WERI-Rb-1 (cell line): Measurements from ENCODE around the gene TNFRSF1B.

Experiments used
- DNase-seq: peaks from one replicate; pipeline ENCODE4 v3.0.0-alpha.2; 2020
- H3K27ac ChIP-seq: fragments of 250-450 bp; sonication (Bioruptor Pico); 2 replicates; pipeline ENCODE4 v1.5.1; 2020; ENCODE audit warnings: mild to moderate bottlenecking, moderate library complexity
- H3K27me3 ChIP-seq: fragments of 250-450 bp; sonication (Bioruptor Pico); 2 replicates; pipeline ENCODE4 v1.5.1; 2021; ENCODE audit warnings: mild to moderate bottlenecking, low read depth, moderate library complexity; ENCODE audit not compliant: insufficient read depth, severe bottlenecking
- H3K36me3 ChIP-seq: fragments of 250-450 bp; sonication (Bioruptor Pico); 2 replicates; pipeline ENCODE4 v1.5.1; 2020; ENCODE audit warnings: mild to moderate bottlenecking, moderate library complexity
- H3K4me3 ChIP-seq: 2 replicates; pipeline ENCODE4 v1.5.1; 2011; ENCODE audit warnings: low read depth, mild to moderate bottlenecking, control low read depth, low read length
- H3K9me3 ChIP-seq: fragments of 250-450 bp; sonication (Bioruptor Pico); 2 replicates; pipeline ENCODE4 v1.5.1; 2021; ENCODE audit warnings: mild to moderate bottlenecking, moderate library complexity; ENCODE audit not compliant: severe bottlenecking
- TF ChIP-seq, protein P1 (sequence below): IDR thresholded peaks from 2 replicates; pipeline ENCODE4 v1.5.1; 2011; ENCODE audit warnings: low read depth, mild to moderate bottlenecking, control low read depth, inconsistent platforms, low read length

Gene TNFRSF1B

DNA sequence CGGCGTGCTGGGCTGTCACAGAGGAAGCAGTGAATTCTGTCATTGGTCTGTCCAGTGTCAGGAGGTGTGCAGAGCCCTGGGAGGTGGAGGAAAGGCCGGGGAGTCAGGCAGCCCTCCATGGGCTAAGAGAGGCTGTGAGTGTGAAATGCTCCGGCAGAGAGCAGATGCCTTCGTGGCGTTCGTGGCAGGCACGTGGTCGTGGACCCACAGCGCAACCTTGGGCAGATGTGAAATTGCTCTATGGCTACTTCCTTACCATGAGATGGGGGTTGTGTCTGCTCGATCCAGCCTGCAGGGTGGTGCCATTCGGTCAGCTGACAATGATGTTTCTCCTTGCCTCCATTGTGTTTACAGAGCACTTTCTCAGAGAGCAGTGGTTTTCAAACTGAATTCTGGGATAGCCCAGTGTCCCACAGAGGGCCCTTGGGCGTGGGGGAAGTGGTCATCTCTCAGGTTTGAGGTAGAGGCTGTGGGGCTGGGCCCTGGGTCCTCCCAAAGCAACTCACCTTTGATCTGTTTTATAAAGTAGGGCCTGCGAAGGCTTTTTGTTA is 27.9 kb downstream of the TNFRSF1B start:
- Histone ChIP-seq H3K9me3 (no peaks in the 10 kb centered on the region), H3K27me3 (peaks cover 15% of the 10 kb centered on the region), H3K4me3 (no peak overlapping the region), H3K36me3 (no peaks in the 10 kb centered on the region), H3K27ac (no peak overlapping the region)
- no peak for DNase-seq
- TF ChIP-seq, protein P1, sequence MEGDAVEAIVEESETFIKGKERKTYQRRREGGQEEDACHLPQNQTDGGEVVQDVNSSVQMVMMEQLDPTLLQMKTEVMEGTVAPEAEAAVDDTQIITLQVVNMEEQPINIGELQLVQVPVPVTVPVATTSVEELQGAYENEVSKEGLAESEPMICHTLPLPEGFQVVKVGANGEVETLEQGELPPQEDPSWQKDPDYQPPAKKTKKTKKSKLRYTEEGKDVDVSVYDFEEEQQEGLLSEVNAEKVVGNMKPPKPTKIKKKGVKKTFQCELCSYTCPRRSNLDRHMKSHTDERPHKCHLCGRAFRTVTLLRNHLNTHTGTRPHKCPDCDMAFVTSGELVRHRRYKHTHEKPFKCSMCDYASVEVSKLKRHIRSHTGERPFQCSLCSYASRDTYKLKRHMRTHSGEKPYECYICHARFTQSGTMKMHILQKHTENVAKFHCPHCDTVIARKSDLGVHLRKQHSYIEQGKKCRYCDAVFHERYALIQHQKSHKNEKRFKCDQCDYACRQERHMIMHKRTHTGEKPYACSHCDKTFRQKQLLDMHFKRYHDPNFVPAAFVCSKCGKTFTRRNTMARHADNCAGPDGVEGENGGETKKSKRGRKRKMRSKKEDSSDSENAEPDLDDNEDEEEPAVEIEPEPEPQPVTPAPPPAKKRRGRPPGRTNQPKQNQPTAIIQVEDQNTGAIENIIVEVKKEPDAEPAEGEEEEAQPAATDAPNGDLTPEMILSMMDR: no peak

GRCh38 chr1:12195416-12195815 is 28.6 kb downstream of the TNFRSF1B start:
- TF ChIP-seq, protein P1: no peak
- no peak overlapping the region for H3K27ac ChIP-seq
- DNase-seq: no peak
- H3K27me3 ChIP-seq: peaks cover 12% of the 10 kb centered on the region
- no peaks in the 10 kb centered on the region for H3K9me3 ChIP-seq
- no peak overlapping the region for H3K4me3 ChIP-seq
- H3K36me3 ChIP-seq: no peaks in the 10 kb centered on the region

DNA sequence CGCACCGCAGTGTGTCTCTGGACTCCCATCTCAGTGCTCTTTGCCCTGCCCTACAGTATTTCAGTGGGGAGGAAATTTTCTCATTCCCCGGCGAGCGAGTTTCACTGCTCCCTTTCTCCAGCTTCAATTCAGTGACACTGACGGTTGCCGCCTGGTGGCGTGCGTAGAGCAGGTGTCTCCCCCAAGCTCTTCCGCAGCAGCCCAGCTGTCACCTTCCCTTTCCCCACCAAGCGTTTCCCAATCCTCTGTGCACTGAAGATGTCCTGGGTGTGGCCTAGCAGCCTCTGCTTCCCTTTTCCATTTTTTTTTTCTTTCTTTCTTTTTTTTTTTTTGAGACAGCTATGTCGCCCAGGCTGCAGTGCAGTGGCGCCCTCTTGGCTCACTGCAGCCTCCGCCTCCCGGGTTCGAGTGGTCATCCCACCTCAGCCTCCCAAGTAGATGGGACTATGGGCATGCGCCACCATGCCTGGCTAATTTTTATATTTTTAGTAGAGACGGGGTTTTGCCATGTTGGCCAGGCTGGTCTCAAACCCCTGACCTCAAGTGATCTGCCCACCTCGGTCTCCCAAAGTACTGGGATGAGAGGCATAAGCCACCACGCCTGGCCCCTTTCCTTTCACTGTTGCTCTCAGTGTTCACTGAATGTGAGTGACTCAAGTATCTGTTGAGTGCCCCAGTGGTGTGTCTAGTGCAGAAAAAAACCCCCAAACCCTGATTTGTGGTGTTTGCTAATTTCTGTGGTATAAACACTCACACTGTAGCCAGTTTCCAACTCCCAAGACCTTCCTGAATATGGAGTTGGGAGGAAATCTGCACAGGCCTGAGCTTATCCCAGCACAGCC is 30.1 kb downstream of the TNFRSF1B start:
- TF ChIP-seq, protein P1: peak; percentile 76
- Histone ChIP-seq H3K27ac (no peak overlapping the region), H3K4me3 (no peak overlapping the region), H3K27me3 (no peaks in the 10 kb centered on the region), H3K9me3 (no peaks in the 10 kb centered on the region), H3K36me3 (no peaks in the 10 kb centered on the region)
- peak; percentile 69 for DNase-seq

GRCh38 chr1:12197483-12197880 is 30.7 kb downstream of the TNFRSF1B start:
- Histone ChIP-seq H3K27me3 (no peaks in the 10 kb centered on the region), H3K4me3 (no peak overlapping the region), H3K9me3 (no peaks in the 10 kb centered on the region), H3K27ac (no peak overlapping the region), H3K36me3 (no peaks in the 10 kb centered on the region)
- no peak for DNase-seq
- TF ChIP-seq, protein P1: no peak

DNA sequence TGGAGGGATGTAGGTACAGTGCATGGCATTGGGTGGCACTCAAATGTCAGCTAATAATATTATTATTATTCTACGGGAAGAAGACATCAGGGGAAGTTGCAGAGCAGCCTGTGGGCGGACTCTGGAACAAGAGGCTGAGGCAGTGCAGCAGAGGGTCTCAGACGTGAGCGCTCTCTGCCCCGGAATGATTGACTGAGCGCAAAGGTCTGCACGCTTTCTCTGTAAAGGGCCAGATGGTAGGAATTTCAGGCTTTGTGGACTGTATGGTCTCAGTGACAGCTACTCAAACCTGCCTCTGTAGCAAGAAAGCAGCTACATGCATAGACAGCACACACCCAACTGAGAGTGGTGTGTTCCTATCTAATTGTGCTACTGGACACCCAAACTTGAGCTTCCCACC is 33.4 kb downstream of the TNFRSF1B start:
- no peak for DNase-seq
- Histone ChIP-seq H3K27me3 (no peaks in the 10 kb centered on the region), H3K27ac (no peak overlapping the region), H3K4me3 (no peak overlapping the region), H3K36me3 (no peaks in the 10 kb centered on the region), H3K9me3 (no peaks in the 10 kb centered on the region)
- TF ChIP-seq, protein P1: no peak
